ENCODE results near the gene AMOTL2.

Gene AMOTL2

GRCh38 chr3:134374105-134374790 lies at the start of gene AMOTL2:
Gene AMOTL2, minus strand, starts transcription at chr3:134374447. Its CDS starts 3,014 bp downstream, at chr3:134371433.
- in situ Hi-C loops (cut with MboI; ENCODE audit: low sequenced_read_pairs): no loop called here

- in situ Hi-C loops (cut with MboI; ENCODE audit: low sequenced_read_pairs): no loop called here
Measured at GRCh38 chr3:134423153-134423552, 48.9 kb upstream of the AMOTL2 start.

GRCh38 chr3:134419960-134420321 lies 45.7 kb upstream of the AMOTL2 start:
- in situ Hi-C loops (cut with MboI; ENCODE audit: low sequenced_read_pairs): no loop called here

GRCh38 chr3:134419214-134419959 lies 45.1 kb upstream of the AMOTL2 start:
- in situ Hi-C loops (cut with MboI; ENCODE audit: low sequenced_read_pairs): no loop called here

- in situ Hi-C loops (cut with MboI; ENCODE audit: low sequenced_read_pairs): no loop called here
Measured at GRCh38 chr3:134409041-134409440, 34.8 kb upstream of the AMOTL2 start.

- in situ Hi-C loops (cut with MboI; ENCODE audit: low sequenced_read_pairs): no loop called here
Measured at GRCh38 chr3:134407239-134407625, 33.0 kb upstream of the AMOTL2 start.

GRCh38 chr3:134406331-134407238 lies 32.3 kb upstream of the AMOTL2 start:
- in situ Hi-C loops (cut with MboI; ENCODE audit: low sequenced_read_pairs): no loop called here

- in situ Hi-C loops (cut with MboI; ENCODE audit: low sequenced_read_pairs): no loop called here
Measured at GRCh38 chr3:134404366-134404885, 30.2 kb upstream of the AMOTL2 start.

GRCh38 chr3:134397755-134398154 lies 23.5 kb upstream of the AMOTL2 start:
- in situ Hi-C loops (cut with MboI; ENCODE audit: low sequenced_read_pairs): no loop called here

GRCh38 chr3:134395103-134395502 lies 20.9 kb upstream of the AMOTL2 start:
- in situ Hi-C loops (cut with MboI; ENCODE audit: low sequenced_read_pairs): no loop called here

- in situ Hi-C loops (cut with MboI; ENCODE audit: low sequenced_read_pairs): no loop called here
Measured at GRCh38 chr3:134394380-134394779, 20.1 kb upstream of the AMOTL2 start.

- in situ Hi-C loops (cut with MboI; ENCODE audit: low sequenced_read_pairs): no loop called here
Measured at GRCh38 chr3:134393074-134393473, 18.8 kb upstream of the AMOTL2 start.

GRCh38 chr3:134392336-134392983 lies 18.2 kb upstream of the AMOTL2 start:
- in situ Hi-C loops (cut with MboI; ENCODE audit: low sequenced_read_pairs): no loop called here

GRCh38 chr3:134389865-134390264 lies 15.6 kb upstream of the AMOTL2 start:
- in situ Hi-C loops (cut with MboI; ENCODE audit: low sequenced_read_pairs): no loop called here

- in situ Hi-C loops (cut with MboI; ENCODE audit: low sequenced_read_pairs): no loop called here
Measured at GRCh38 chr3:134388788-134389485, 14.7 kb upstream of the AMOTL2 start.

GRCh38 chr3:134388292-134388691 lies 14.0 kb upstream of the AMOTL2 start:
- in situ Hi-C loops (cut with MboI; ENCODE audit: low sequenced_read_pairs): no loop called here

GRCh38 chr3:134387293-134387692 lies 13.0 kb upstream of the AMOTL2 start:
- in situ Hi-C loops (cut with MboI; ENCODE audit: low sequenced_read_pairs): no loop called here

GRCh38 chr3:134384963-134385362 lies 10.7 kb upstream of the AMOTL2 start:
- in situ Hi-C loops (cut with MboI; ENCODE audit: low sequenced_read_pairs): no loop called here

GRCh38 chr3:134381831-134382442 lies 7.7 kb upstream of the AMOTL2 start:
- in situ Hi-C loops (cut with MboI; ENCODE audit: low sequenced_read_pairs): no loop called here

GRCh38 chr3:134381076-134381475 lies 6.8 kb upstream of the AMOTL2 start:
- in situ Hi-C loops (cut with MboI; ENCODE audit: low sequenced_read_pairs): no loop called here
